ENCODE data around the gene ECE2. TPM values are rescaled to one million over a fixed set of nuclear protein-coding genes. Genes with fewer than 3 reads are reported as not detected.

ECE2 gene
- total RNA-seq, 1 experiment from 2014 or later = not detected

- ChIA-PET POLR2A (ENCODE audit: unreplicated experiment) (no interaction called here), CTCF (no interaction called here)
- TF ChIP-seq, protein P1, sequence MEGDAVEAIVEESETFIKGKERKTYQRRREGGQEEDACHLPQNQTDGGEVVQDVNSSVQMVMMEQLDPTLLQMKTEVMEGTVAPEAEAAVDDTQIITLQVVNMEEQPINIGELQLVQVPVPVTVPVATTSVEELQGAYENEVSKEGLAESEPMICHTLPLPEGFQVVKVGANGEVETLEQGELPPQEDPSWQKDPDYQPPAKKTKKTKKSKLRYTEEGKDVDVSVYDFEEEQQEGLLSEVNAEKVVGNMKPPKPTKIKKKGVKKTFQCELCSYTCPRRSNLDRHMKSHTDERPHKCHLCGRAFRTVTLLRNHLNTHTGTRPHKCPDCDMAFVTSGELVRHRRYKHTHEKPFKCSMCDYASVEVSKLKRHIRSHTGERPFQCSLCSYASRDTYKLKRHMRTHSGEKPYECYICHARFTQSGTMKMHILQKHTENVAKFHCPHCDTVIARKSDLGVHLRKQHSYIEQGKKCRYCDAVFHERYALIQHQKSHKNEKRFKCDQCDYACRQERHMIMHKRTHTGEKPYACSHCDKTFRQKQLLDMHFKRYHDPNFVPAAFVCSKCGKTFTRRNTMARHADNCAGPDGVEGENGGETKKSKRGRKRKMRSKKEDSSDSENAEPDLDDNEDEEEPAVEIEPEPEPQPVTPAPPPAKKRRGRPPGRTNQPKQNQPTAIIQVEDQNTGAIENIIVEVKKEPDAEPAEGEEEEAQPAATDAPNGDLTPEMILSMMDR (conservative IDR thresholded peaks at IDR 0.05; ENCODE audit: low read depth, low read length) = no peak
- TF ChIP-seq EZH2 (IDR thresholded peaks at IDR 0.05; ENCODE audit: low read length, unreplicated experiment) (no peak), EZH2phosphoT487 (IDR thresholded peaks at IDR 0.05; ENCODE audit: borderline replicate concordance, low read length) (no peak)
- no peaks in the 10 kb centered on the region for H3K9me2 ChIP-seq (replicated peaks; ENCODE audit: low read length)
- H3K36me3 ChIP-seq (ENCODE audit: low read depth, low read length) = no peaks in the 10 kb centered on the region
- no peak overlapping the region for H3K4me3 ChIP-seq (ENCODE audit: low read length)
- H3K9ac ChIP-seq (ENCODE audit: low read length) = no peak overlapping the region
- peaks cover 19% of the 10 kb centered on the region for H3K4me1 ChIP-seq (ENCODE audit: insufficient read depth, low read length)
- H3K9me3 ChIP-seq (ENCODE audit: low read length) = no peaks in the 10 kb centered on the region
- no TSS peak for BruUV-seq (replicated peaks)
- H3K27ac ChIP-seq (ENCODE audit: low read length) = no peak overlapping the region
- no peaks in the 10 kb centered on the region for H3F3A ChIP-seq (ENCODE audit: low read length, unreplicated experiment)
- DNase-seq (no peak), ATAC-seq (no peak)
- no peaks in the 10 kb centered on the region for H3K27me3 ChIP-seq (ENCODE audit: low read length)
- no peak overlapping the region for H2AFZ ChIP-seq (ENCODE audit: low read length)
- no peaks in the 10 kb centered on the region for H3K79me2 ChIP-seq (ENCODE audit: low read length)
- H4K20me1 ChIP-seq (ENCODE audit: low read length) = peaks cover 12% of the 10 kb centered on the region; the same call in 1 of the 2 replicates
- intact Hi-C loops (cut with micrococcal nuclease) = no loop called here
- H3K4me2 ChIP-seq (ENCODE audit: low read length) = no peak overlapping the region
These were observed 16.4 kb upstream of the ECE2 start for GRCh38 chr3:184259396-184259877.

- ChIA-PET CTCF (no interaction called here), POLR2A (ENCODE audit: unreplicated experiment) (no interaction called here)
- H3K9me3 ChIP-seq (ENCODE audit: low read length) = no peaks in the 10 kb centered on the region
- H3K4me1 ChIP-seq (ENCODE audit: insufficient read depth, low read length) = peaks cover 19% of the 10 kb centered on the region
- peak overlapping the region; percentile 97 for H3K4me2 ChIP-seq (ENCODE audit: low read length)
- no peaks in the 10 kb centered on the region for H3F3A ChIP-seq (ENCODE audit: low read length, unreplicated experiment)
- intact Hi-C loops (cut with micrococcal nuclease) = no loop called here
- TSS peak; percentile 29 for BruUV-seq (replicated peaks)
- H3K79me2 ChIP-seq (ENCODE audit: low read length) = no peaks in the 10 kb centered on the region
- no peak overlapping the region for H3K9ac ChIP-seq (ENCODE audit: low read length)
- no peaks in the 10 kb centered on the region for H3K9me2 ChIP-seq (replicated peaks; ENCODE audit: low read length)
- peak overlapping the region; percentile 76 for H3K4me3 ChIP-seq (ENCODE audit: low read length)
- ATAC-seq (peak; percentile 22), DNase-seq (peak; percentile 34)
- no peaks in the 10 kb centered on the region for H3K36me3 ChIP-seq (ENCODE audit: low read depth, low read length)
- H4K20me1 ChIP-seq (ENCODE audit: low read length) = peaks cover 12% of the 10 kb centered on the region; the same call in 1 of the 2 replicates
- H3K27me3 ChIP-seq (ENCODE audit: low read length) = no peaks in the 10 kb centered on the region
- TF ChIP-seq, protein P1 (conservative IDR thresholded peaks at IDR 0.05; ENCODE audit: low read depth, low read length) = no peak
- no peak for TF ChIP-seq EZH2 (IDR thresholded peaks at IDR 0.05; ENCODE audit: low read length, unreplicated experiment)
- TF ChIP-seq EZH2phosphoT487 (IDR thresholded peaks at IDR 0.05; ENCODE audit: borderline replicate concordance, low read length) = no peak
- no peak overlapping the region for H3K27ac ChIP-seq (ENCODE audit: low read length)
- H2AFZ ChIP-seq (ENCODE audit: low read length) = peak overlapping the region; percentile 78; the same call in 1 of the 2 replicates
These were observed 15.7 kb upstream of the ECE2 start for GRCh38 chr3:184259878-184260723.
